HG03442 (cell line): ENCODE results near the gene P2RY12.
"Not testable (repeated sequence)": the region's sequence is repeated elsewhere in the genome, so short reads cannot be mapped to it uniquely, and the experiment has no call there.

ENCODE experiments used
- ATAC-seq: cut with Tn5 transposase; IDR thresholded peaks from one replicate; pipeline ENCODE4 v1.9.1; 2021; ENCODE audit warnings: mild to moderate bottlenecking, moderate library complexity; ENCODE audit not compliant: unreplicated experiment

Gene P2RY12

GRCh38 chr3:151393941-151394340 lies 9.4 kb upstream of the P2RY12 start:
- no peak for ATAC-seq

DNA sequence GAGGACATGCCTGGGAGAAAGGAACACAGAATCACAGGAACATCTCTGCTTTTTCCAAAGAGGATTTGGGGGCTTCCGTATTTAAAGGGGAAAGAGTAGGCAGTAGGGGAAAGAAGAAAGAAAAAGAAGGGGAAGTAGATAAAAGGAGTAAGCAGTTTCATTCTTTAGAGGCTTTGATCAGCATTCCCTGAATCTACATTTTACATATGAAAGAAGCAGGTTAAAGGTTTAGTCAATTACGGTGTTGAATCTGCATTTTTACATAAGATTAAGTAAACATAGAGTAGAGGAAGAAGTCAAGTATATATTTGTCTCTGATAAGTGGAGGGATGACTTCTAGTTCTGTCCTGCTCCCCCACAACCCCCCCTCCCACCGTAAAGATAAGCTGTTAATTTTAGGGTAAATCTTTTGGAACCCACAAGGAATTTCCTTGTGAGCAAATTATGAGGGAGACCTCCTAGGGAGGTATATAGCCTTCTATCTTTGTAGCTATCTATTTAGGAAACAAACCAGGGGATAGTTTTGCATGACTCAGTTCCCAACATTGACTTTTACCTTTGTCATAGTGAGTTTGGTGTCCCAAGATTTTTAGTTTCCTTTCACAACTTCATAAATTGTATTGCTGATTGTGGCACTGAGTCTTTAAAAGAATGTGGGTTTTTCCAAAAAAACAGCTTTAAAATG lies 8.7 kb upstream of the P2RY12 start:
- ATAC-seq, result no peak

GRCh38 chr3:151392191-151392590 lies 7.6 kb upstream of the P2RY12 start:
- not testable (repeated sequence) for ATAC-seq

- no peak for ATAC-seq
Measured at GRCh38 chr3:151391720-151392119, 7.2 kb upstream of the P2RY12 start.

DNA sequence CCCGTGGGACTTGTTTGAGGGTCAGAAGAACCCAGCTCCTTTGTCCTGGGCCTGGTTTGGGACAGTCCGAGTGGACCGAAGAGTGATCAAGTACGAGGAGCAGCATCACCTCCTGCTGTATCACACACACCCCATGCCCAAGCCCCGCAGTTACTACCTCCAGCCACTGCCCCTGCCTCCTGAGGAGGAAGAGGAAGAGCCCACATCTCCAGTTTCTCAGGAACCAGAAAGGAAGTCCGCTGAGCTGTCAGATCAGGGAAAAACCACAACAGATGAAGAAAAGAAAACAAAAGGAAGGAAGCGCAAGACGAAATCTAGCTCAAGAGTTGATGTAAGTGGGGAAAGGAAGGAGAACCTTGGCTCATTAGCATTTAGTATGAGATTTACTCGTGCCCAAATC lies 3.3 kb upstream of the P2RY12 start:
- ATAC-seq, result peak; percentile 22

DNA sequence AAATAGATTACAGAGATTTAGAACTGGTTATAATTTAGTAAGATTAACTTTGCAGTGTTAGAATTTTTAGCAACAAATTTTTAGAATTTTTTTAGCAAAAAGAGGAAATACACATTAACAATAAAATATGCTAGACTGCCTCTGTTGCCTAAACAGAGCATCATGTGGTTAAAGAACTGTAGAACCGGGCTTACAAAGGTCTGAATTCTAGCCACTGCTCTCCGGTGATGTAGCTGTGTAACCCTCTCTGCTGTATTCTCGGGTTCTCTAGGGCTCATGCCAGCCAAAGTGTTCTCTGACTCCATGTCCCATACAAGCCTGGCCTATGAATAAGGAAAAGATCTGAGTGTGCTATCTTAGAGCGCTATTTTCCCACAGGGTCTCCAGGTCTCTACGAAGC lies 2.9 kb upstream of the P2RY12 start:
- peak; percentile 21 for ATAC-seq

GRCh38 chr3:151386056-151386455 lies 1.5 kb upstream of the P2RY12 start:
- ATAC-seq, result no peak

GRCh38 chr3:151383956-151384355 lies 597 bp downstream of the P2RY12 start:
- peak; percentile 42 for ATAC-seq

DNA sequence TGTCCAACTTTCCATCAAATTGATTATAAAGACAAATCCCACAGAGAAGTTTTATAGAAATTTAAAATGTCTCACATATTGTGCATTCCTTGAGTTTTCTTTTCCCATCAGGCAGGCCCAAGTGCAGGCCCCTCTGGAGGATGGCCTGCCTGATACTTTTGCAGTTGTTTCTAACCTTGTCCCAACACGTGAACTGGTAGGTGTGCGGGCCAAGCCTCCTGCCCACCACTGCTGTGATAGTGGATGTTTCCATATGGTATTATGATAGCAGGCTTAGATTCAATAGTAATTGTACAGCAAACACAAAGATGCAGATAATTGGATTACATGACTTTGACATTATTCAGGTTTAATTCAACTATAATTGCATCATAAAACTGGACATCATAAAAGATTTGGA lies 1.4 kb downstream of the P2RY12 start:
- no peak for ATAC-seq

DNA sequence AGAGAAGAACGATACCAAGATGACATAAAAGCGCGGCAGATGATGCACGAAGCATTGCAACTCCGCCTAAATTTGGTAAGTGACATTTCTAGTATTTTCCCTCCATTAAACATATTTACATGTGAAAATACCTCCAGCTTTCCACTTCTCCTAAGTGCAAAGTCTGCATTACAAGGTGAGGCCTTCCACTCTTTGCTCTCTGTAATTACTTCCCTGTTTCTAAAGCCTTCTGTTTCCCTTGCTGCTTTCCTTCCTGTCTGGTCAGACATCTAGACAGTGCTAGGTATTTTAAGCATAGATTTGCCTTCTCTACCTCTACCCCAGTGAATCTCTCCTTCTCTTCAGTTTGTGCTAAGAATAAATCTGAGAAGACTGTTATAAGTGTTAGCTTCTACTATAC lies 1.9 kb downstream of the P2RY12 start:
- ATAC-seq, result peak; percentile 20

DNA sequence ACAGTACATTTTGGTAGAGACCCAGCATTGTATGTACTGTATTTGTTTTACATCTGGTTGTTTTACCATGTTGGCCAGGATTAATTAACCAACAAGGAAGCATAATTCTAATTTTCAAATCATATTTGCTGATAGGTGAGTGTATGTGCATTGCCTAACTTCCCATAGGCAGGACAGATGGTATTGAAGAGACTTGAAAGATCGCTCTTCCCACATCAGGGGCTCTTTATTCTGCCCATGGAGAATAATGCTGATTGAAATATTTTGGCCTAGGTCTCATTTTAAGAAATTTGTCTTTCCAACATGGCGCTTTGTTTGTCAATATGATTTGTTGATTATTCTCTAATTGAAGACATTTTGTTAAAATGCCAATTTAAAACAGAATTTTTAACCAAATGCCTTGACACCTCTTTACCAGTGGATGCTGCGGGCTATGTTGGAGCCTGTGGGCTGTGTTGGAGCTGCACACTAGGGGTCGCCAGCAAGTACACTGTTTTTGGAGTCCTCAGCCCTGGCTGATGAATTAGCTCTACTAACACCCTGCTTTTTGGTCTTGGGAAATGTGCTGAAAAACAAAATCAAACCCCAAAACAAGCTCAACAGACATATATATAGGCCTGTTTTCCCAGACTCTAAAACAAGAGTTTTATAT lies 5.3 kb downstream of the P2RY12 start:
- peak; percentile 36 for ATAC-seq

DNA sequence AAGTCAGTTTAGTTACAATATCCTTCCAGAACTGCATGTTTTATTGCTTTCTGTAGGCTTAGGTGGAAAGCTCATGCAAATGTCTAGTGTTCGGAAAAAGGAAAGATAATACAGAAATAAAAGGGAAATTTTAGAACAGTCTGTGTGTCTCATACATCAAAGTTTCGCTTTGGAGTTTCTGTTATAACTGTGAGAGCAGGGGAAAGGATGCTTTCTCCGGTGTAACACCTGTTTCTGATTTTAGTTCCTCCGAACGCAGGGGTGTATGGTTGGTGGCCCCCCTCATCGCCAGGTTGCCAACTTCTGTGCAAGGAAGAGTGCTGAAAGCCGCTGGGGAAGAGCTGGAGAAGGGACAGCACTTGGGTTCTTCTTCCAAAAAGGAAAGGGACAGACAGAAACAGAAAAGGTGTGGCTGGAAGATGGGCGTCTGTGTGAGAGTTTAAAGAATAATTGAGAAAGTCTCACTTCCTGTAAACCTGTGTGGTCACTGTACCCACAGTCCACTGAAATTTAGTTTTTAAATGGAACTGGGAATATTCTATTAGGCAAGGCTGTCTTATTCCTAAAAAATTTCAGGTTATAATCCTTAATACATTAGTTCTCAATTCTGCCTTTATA lies 6.7 kb downstream of the P2RY12 start:
- peak; percentile 65 for ATAC-seq

DNA sequence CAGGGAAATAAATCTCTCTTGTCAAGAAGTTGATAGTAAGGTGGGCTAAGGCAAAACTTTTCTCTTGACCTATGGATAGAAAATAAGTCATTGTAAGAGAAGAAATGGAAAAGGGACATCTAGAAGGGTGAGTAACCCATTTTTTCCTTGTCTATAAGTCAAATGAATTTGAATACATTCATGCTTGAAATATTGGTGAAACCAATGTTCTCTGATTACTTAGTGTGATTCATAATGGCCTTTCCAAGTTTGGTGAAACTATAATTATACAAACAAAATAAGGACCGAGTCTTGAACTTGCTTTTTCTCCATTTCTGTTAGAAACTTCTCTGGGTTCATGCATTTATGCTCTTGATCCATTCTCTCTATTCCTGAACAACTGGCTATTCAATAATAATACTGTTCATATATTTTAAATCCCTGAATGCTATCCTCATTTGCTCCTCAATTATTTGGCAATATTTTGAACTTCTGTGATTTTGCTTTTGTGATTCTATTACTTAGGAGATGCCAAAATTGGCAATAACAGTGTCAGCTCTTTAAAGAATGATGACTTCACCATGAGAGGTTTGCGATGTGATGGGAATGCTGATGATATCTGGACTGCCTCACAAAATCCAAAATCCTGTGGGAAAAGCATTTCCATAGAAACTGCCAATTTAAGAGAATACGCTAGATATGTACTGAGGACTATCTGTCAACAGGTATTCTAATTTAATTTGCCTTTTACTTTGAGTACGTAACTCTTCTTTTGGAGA lies 12.3 kb downstream of the P2RY12 start:
- ATAC-seq, result no peak

DNA sequence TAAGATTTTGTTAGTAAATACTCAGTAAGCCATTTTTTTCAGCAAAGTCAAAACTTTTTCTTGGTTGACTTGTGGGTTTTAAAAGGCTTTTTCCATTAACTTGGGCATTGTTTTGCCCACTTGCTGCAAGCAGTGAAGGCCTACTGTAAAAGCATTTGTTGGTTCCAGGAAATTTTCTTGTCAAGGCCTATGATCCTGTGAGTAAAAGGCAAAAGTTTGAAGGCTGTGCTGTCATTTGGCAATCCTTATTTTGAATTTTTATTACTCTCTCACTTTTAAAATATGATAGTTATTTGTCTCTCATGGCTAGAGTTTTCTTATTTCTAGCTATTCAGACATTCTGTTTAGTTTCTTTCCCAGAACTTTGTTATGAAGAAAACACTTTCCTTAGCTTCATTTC lies 13.0 kb downstream of the P2RY12 start:
- ATAC-seq, result no peak

- ATAC-seq, result no peak
Measured at GRCh38 chr3:151367448-151367847, 17.1 kb downstream of the P2RY12 start.

GRCh38 chr3:151366993-151367392 lies 17.6 kb downstream of the P2RY12 start:
- ATAC-seq, result no peak

DNA sequence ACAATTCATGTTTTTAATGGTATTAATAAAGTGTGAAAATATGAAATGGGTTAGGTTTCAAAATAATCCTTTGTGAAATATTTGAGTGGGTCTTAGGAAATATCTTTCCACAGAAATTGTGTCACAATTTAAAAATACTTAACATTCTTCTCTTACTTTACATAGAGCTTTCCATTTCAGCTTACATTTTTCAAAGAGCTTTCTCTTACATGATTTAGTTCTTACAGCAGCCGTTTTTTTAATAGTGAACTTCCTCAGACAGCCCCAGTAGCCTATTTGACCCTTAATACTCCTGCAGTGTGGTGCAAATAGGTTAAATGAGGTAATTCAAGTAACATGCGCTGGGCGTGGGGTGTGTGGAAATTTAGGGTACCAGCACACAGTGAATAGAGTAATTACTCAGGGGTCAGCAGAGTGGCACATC lies 21.8 kb downstream of the P2RY12 start:
- ATAC-seq, result no peak

- no peak for ATAC-seq
Measured at GRCh38 chr3:151357463-151357850, 27.1 kb downstream of the P2RY12 start.

DNA sequence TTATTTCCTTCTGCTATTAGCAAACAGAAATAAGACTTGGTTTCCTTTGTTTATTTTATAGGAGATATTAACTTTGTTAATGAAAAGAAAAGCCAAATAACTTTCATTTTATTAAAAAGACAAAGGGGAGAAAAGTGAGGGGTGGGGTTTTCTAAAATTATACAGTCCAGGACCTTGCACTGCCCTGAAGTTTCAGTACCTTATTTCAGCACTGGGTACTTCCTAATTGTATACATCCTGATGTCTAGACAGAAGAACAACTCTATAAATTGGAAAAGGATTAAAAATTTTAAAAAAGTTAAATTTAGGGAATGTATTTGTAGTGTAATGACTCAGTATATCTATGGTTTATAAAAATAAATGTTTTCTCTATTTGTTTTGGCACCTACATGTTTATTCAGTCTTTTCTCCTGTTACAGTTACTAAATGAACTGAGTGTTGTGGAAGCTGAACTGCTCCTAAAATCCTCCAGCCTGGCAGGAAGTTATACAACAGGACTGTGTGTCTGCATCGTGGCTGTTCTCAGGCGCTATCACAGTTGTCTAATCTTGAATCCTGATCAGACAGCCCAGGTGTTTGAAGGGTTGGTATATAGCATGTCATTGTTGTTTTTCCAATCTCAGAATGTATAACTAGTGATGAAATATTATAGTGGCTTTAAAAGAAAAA lies 27.6 kb downstream of the P2RY12 start:
- ATAC-seq, result no peak

DNA sequence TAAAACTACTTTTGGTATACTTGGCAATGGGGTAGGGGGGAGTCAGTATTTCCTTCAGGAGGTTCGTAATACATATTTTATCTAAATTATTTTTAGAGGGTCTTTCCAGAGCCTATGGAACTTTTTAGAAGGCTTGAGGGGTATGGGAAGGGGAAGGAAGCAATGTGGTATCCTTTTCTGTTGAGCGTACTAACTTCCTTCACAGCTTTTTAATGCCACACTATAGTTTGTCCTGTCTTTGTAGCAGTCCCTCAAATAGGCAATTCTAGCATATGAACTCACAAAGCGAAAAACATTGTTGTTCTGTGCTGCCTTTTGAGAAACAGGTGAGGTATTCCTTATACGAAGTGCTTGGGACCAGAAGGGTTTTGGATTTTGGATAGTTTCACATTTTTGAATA lies 32.9 kb downstream of the P2RY12 start:
- ATAC-seq, result peak; percentile 14

DNA sequence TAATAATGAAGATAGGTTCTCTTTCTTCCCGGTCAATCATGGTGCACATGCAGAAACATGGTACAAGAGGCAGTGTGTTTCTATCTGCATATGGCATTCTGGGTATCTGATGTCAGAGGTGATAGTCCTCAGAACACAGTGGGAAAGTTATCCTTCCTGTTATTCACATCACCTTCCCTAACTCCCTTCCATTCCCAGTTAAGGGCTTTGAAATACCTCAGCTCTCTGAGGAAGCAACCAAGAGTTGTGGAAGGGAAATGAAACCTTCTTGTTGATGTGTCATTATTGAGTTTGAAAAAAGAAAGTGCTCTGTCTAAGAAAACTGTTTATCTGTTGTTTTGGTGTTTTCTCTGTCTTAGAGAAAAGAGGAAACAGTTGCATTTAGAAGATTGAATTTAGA lies 33.3 kb downstream of the P2RY12 start:
- peak; percentile 81 for ATAC-seq
